IPS-NIHi11 (cell line): ENCODE data around the gene SND1.
A peak's percentile ranks its signal among the peaks of the same experiment; 100 is the strongest.
"Not testable (repeated sequence)": the region's sequence is repeated elsewhere in the genome, so short reads cannot be mapped to it uniquely, and the experiment has no call there.

Source experiments
- DNase-seq: peaks from one replicate; pipeline ENCODE4 v3.0.0; 2012; ENCODE audit warnings: mixed read lengths, low spot score

The SND1 gene

GRCh38 chr7:127961786-127962453, 309.9 kb downstream of the SND1 start:
- DNase-seq: no peak

GRCh38 chr7:127962589-127963361, 310.8 kb downstream of the SND1 start:
- DNase-seq: no peak

GRCh38 chr7:127963850-127964249, 311.9 kb downstream of the SND1 start:
- DNase-seq: not testable (repeated sequence)

GRCh38 chr7:127967281-127967680, 315.3 kb downstream of the SND1 start:
- DNase-seq: no peak

GRCh38 chr7:127968547-127968946, 316.6 kb downstream of the SND1 start:
- DNase-seq: no peak

- DNase-seq: no peak
Observed at GRCh38 chr7:127973832-127974231, 321.8 kb downstream of the SND1 start.

GRCh38 chr7:127974446-127975035, 322.5 kb downstream of the SND1 start:
- DNase-seq: no peak

- peak; percentile 52 for DNase-seq
Observed at GRCh38 chr7:127976056-127976737, 324.2 kb downstream of the SND1 start.

GRCh38 chr7:127976738-127977120, 324.7 kb downstream of the SND1 start:
- no peak for DNase-seq

GRCh38 chr7:127978421-127978820, 326.4 kb downstream of the SND1 start:
- DNase-seq: no peak

- no peak for DNase-seq
Observed at GRCh38 chr7:127979113-127979727, 327.2 kb downstream of the SND1 start.

GRCh38 chr7:127979728-127980126, 327.7 kb downstream of the SND1 start:
- no peak for DNase-seq

- no peak for DNase-seq
Observed at GRCh38 chr7:127980901-127981300, 328.9 kb downstream of the SND1 start.

- no peak for DNase-seq
Observed at GRCh38 chr7:127981965-127982364, 330.0 kb downstream of the SND1 start.

- DNase-seq: no peak
Observed at GRCh38 chr7:127983804-127984332, 331.9 kb downstream of the SND1 start.

GRCh38 chr7:127986581-127987521, 334.9 kb downstream of the SND1 start:
- DNase-seq: no peak

GRCh38 chr7:127988751-127989150, 336.8 kb downstream of the SND1 start:
- no peak for DNase-seq

GRCh38 chr7:127993317-127993716, 341.3 kb downstream of the SND1 start:
- DNase-seq: no peak

- DNase-seq: no peak
Observed at GRCh38 chr7:127993987-127994386, 342.0 kb downstream of the SND1 start.

- no peak for DNase-seq
Observed at GRCh38 chr7:127995156-127995880, 343.3 kb downstream of the SND1 start.
